ENCODE results near the gene FREM2. TPM values are rescaled to one million over a fixed set of nuclear protein-coding genes. Genes with fewer than 3 reads are reported as not detected.

Gene FREM2
- total and polyA plus RNA-seq, 2 donors from 2014 or later = 3.6 to 16.9 TPM

GRCh38 chr13:38880397-38880796 lies 193.5 kb downstream of the FREM2 start:
- no peaks in the 10 kb centered on the region for H3K9me3 ChIP-seq (ENCODE audit: control insufficient read depth in 2 of 3, insufficient read depth in 1 of 3, low read length in 3 of 3)
- no peak for TF ChIP-seq CTCF (IDR thresholded peaks at IDR 0.05; ENCODE audit: borderline replicate concordance, extremely low read depth, insufficient read depth)
- no peak overlapping the region for H3K9ac ChIP-seq (ENCODE audit: low read length in 3 of 3)
- intact Hi-C loops (cut with DNase I) = no loop called here
- FAIRE-seq (no peak), DNase-seq (no peak)
- no peak overlapping the region for H3K4me3 ChIP-seq (ENCODE audit: low read length in 3 of 3)
- peaks cover 3 to 12% (median 12%) of the 10 kb centered on the region in 3 donors for H3K36me3 ChIP-seq (ENCODE audit: control insufficient read depth in 2 of 3, insufficient read depth in 3 of 3, low read length in 3 of 3)
- no peaks in the 10 kb centered on the region for H3K27me3 ChIP-seq (ENCODE audit: control insufficient read depth, insufficient read depth, low read length)
- H3K4me1 ChIP-seq (ENCODE audit: control insufficient read depth in 2 of 3, insufficient read depth in 2 of 3, low read depth in 1 of 3, low read length in 3 of 3) = peaks cover 0 to 32% (median 8%) of the 10 kb centered on the region in 3 donors
- H3K27ac ChIP-seq (ENCODE audit: low read depth in 2 of 2, low read length in 2 of 2) = peak overlapping the region; percentile 0 to 17

- H3K9ac ChIP-seq (ENCODE audit: low read length in 3 of 3) = no peak overlapping the region
- H3K36me3 ChIP-seq (ENCODE audit: control insufficient read depth in 2 of 3, insufficient read depth in 3 of 3, low read length in 3 of 3) = peaks cover 2 to 9% (median 3%) of the 10 kb centered on the region in 3 donors
- H3K27ac ChIP-seq (ENCODE audit: low read depth in 2 of 2, low read length in 2 of 2) = no peak overlapping the region
- FAIRE-seq (no peak), DNase-seq (peak in 1 of 5 donors; percentile 25)
- no peak for TF ChIP-seq CTCF (IDR thresholded peaks at IDR 0.05; ENCODE audit: borderline replicate concordance, extremely low read depth, insufficient read depth)
- H3K4me3 ChIP-seq (ENCODE audit: low read length in 3 of 3) = no peak overlapping the region
- peaks cover 0 to 24% (median 6%) of the 10 kb centered on the region in 3 donors for H3K4me1 ChIP-seq (ENCODE audit: control insufficient read depth in 2 of 3, insufficient read depth in 2 of 3, low read depth in 1 of 3, low read length in 3 of 3)
- H3K9me3 ChIP-seq (ENCODE audit: control insufficient read depth in 2 of 3, insufficient read depth in 1 of 3, low read length in 3 of 3) = no peaks in the 10 kb centered on the region
- intact Hi-C loops (cut with DNase I) = no loop called here
- H3K27me3 ChIP-seq (ENCODE audit: control insufficient read depth, insufficient read depth, low read length) = no peaks in the 10 kb centered on the region
These were observed 196.9 kb downstream of the FREM2 start for GRCh38 chr13:38883783-38884182.

GRCh38 chr13:38888309-38888708 lies 201.4 kb downstream of the FREM2 start:
- TF ChIP-seq CTCF (IDR thresholded peaks at IDR 0.05; ENCODE audit: borderline replicate concordance, extremely low read depth, insufficient read depth) = no peak
- no peak overlapping the region for H3K27ac ChIP-seq (ENCODE audit: low read depth in 2 of 2, low read length in 2 of 2)
- no peaks in the 10 kb centered on the region for H3K27me3 ChIP-seq (ENCODE audit: control insufficient read depth, insufficient read depth, low read length)
- H3K9ac ChIP-seq (ENCODE audit: low read length in 3 of 3) = no peak overlapping the region
- H3K4me3 ChIP-seq (ENCODE audit: low read length in 3 of 3) = no peak overlapping the region
- H3K9me3 ChIP-seq (ENCODE audit: control insufficient read depth in 2 of 3, insufficient read depth in 1 of 3, low read length in 3 of 3) = no peaks in the 10 kb centered on the region
- H3K4me1 ChIP-seq (ENCODE audit: control insufficient read depth in 2 of 3, insufficient read depth in 2 of 3, low read depth in 1 of 3, low read length in 3 of 3) = peaks cover 0 to 6% (median 0%) of the 10 kb centered on the region in 3 donors
- intact Hi-C loops (cut with DNase I) = no loop called here
- no peaks in the 10 kb centered on the region for H3K36me3 ChIP-seq (ENCODE audit: control insufficient read depth in 2 of 3, insufficient read depth in 3 of 3, low read length in 3 of 3)
- DNase-seq (no peak), FAIRE-seq (no peak)

- intact Hi-C loops (cut with DNase I) = no loop called here
- Histone ChIP-seq H3K36me3 (ENCODE audit: control insufficient read depth in 2 of 3, insufficient read depth in 3 of 3, low read length in 3 of 3) (no peaks in the 10 kb centered on the region), H3K27me3 (ENCODE audit: control insufficient read depth, insufficient read depth, low read length) (no peaks in the 10 kb centered on the region), H3K27ac (ENCODE audit: low read depth in 2 of 2, low read length in 2 of 2) (no peak overlapping the region), H3K4me1 (ENCODE audit: control insufficient read depth in 2 of 3, insufficient read depth in 2 of 3, low read depth in 1 of 3, low read length in 3 of 3) (peaks cover 0 to 2% (median 0%) of the 10 kb centered on the region in 3 donors), H3K4me3 (ENCODE audit: low read length in 3 of 3) (no peak overlapping the region), H3K9ac (ENCODE audit: low read length in 3 of 3) (no peak overlapping the region), H3K9me3 (ENCODE audit: control insufficient read depth in 2 of 3, insufficient read depth in 1 of 3, low read length in 3 of 3) (no peaks in the 10 kb centered on the region)
- FAIRE-seq (no peak), DNase-seq (no peak)
- TF ChIP-seq CTCF (IDR thresholded peaks at IDR 0.05; ENCODE audit: borderline replicate concordance, extremely low read depth, insufficient read depth) = no peak
These were observed 208.2 kb downstream of the FREM2 start for GRCh38 chr13:38895075-38895474.
